Large intestine (tissue), 3 donors: ENCODE data around the gene CDK15. TPM values are rescaled to one million over a fixed set of nuclear protein-coding genes. Genes with fewer than 3 reads are reported as not detected.

Source experiments
- DNase-seq, 2 donors: peaks; one replicate each; pipeline versions ENCODE4 v3.0.0 to v3.0.0-alpha.2; 2013
- H3K27ac ChIP-seq: one replicate; pipeline ENCODE4 v1.5.1; 2013; ENCODE audit warnings: low read length
- H3K27me3 ChIP-seq: 2 replicates; pipeline ENCODE4 v1.6.1; 2013; ENCODE audit warnings: low read length; ENCODE audit not compliant: control insufficient read depth, insufficient read depth
- H3K36me3 ChIP-seq: 2 replicates; pipeline ENCODE4 v1.6.1; 2013; ENCODE audit warnings: low read length; ENCODE audit not compliant: control insufficient read depth, insufficient read depth
- H3K4me1 ChIP-seq: one replicate; pipeline ENCODE4 v1.6.1; 2013; ENCODE audit warnings: low read length; ENCODE audit not compliant: control insufficient read depth, insufficient read depth
- H3K4me3 ChIP-seq: one replicate; pipeline ENCODE4 v1.5.1; 2013; ENCODE audit warnings: low read length
- H3K9me3 ChIP-seq: one replicate; pipeline ENCODE4 v1.6.1; 2013; ENCODE audit warnings: mild to moderate bottlenecking, low read depth, low read length, moderate library complexity; ENCODE audit not compliant: control insufficient read depth
- WGBS: methylation state at CpG from one replicate; pipeline ENCODE4 v1.1.5; 2013; ENCODE audit warnings: low lambda C conversion rate; ENCODE audit not compliant: insufficient coverage; 5-methylcytosine and 5-hydroxymethylcytosine counted together
- polyA plus RNA-seq: library from polyadenylated mRNA; unstranded; fragments of 120-200 nt; gene quantifications from one replicate; pipeline ENCODE4 v1.2.1, GENCODE V29; 2013

Gene CDK15
- polyA plus RNA-seq, 1 donor = 0.24 TPM

DNA sequence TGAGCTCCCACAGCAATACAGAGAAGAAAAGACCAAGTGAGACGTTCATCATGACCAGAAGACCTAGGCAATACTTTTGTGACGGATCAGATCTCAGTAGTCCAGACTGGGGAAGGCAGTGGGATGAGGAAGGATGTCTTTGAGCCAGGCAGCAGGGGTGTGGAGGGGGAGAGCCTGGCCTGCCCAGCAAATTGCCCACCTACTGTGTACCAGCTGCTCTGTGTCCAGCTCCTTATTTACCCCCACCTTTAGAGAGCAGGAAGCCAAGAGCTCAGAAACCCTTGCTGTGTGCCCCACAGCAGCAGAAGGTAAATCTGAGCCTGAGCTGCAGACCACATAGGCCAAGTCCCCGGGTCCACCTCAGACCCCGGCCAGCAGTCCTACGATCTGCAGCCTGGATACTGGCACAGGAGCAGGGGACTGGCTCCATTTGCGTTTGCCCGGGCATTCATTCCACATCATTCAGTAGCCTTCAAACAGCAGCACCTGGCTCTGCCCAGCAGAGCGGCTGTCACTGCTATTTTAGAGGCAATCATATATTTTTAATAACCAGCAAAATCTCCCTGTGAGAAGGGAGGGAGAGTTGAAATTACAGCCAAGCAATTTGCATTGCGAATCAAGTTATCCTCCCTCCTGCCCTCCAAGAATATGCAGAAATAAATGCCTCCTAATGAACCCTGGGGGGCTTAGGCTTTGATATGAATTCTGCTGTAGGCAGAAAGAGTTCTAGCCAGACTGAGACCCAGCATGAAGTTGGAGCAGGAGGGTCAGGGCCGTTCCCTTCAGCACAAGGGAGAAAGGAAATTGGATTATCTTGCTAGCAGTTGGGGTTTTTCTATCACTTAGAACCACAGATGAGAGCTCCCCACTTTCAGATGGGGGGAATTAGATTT, 117.3 kb downstream of the CDK15 start:
- no peaks in the 10 kb centered on the region for H3K9me3 ChIP-seq
- H3K27ac ChIP-seq = no peak overlapping the region
- H3K36me3 ChIP-seq = no peaks in the 10 kb centered on the region
- no peak for DNase-seq
- no peak overlapping the region for H3K4me3 ChIP-seq
- WGBS = no CpG with 5 or more reads among the region's 10 CpGs
- H3K27me3 ChIP-seq = no peaks in the 10 kb centered on the region
- H3K4me1 ChIP-seq = peaks cover 9% of the 10 kb centered on the region

- no peak overlapping the region for H3K4me3 ChIP-seq
- H3K9me3 ChIP-seq = no peaks in the 10 kb centered on the region
- DNase-seq = peak in 1 of 2 donors; percentile 42
- H3K27me3 ChIP-seq = no peaks in the 10 kb centered on the region
- H3K4me1 ChIP-seq = peaks cover 4% of the 10 kb centered on the region
- H3K36me3 ChIP-seq = no peaks in the 10 kb centered on the region
- H3K27ac ChIP-seq = no peak overlapping the region
- WGBS = no CpG with 5 or more reads among the region's 5 CpGs
Measured at GRCh38 chr2:201924453-201924852, 118.1 kb downstream of the CDK15 start.

GRCh38 chr2:201925056-201925455, 118.7 kb downstream of the CDK15 start:
- no peaks in the 10 kb centered on the region for H3K36me3 ChIP-seq
- H3K9me3 ChIP-seq = no peaks in the 10 kb centered on the region
- no peaks in the 10 kb centered on the region for H3K4me1 ChIP-seq
- H3K27ac ChIP-seq = no peak overlapping the region
- no peaks in the 10 kb centered on the region for H3K27me3 ChIP-seq
- 90% methylated on average over 3 of the region's 5 CpGs for whole genome bisulfite sequencing
- H3K4me3 ChIP-seq = no peak overlapping the region
- no peak for DNase-seq

- Histone ChIP-seq H3K9me3 (no peaks in the 10 kb centered on the region), H3K27ac (no peak overlapping the region), H3K36me3 (no peaks in the 10 kb centered on the region), H3K4me1 (no peaks in the 10 kb centered on the region), H3K4me3 (no peak overlapping the region), H3K27me3 (no peaks in the 10 kb centered on the region)
- DNase-seq = no peak
- no CpG with 5 or more reads among the region's 3 CpGs for WGBS
Measured at GRCh38 chr2:201926067-201926466, 119.7 kb downstream of the CDK15 start.

DNA sequence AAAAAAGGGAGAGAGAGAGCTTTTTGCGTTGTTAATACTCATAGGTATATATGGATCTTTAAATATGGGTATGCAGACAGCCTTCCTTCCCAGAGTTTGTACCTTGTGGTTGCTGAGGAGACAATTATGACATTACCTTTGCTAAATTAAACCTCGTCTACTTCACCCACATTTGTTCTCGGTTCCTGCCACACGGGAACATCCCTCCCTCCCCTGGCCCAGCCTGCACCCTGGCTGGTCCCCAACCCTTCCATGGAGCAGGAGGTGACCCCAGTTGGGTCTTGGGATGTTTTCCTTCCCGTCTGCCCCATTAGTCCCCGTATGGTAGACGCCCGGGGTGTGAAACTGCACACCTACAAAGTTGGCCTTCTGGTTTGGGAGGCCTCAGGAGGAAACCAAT, 122.0 kb downstream of the CDK15 start:
- WGBS = 93% methylated on average over 3 of the region's 8 CpGs
- no peaks in the 10 kb centered on the region for H3K27me3 ChIP-seq
- H3K36me3 ChIP-seq = no peaks in the 10 kb centered on the region
- H3K27ac ChIP-seq = no peak overlapping the region
- H3K4me1 ChIP-seq = no peaks in the 10 kb centered on the region
- no peak for DNase-seq
- H3K4me3 ChIP-seq = no peak overlapping the region
- no peaks in the 10 kb centered on the region for H3K9me3 ChIP-seq

GRCh38 chr2:201929281-201930026, 123.1 kb downstream of the CDK15 start:
- WGBS = no CpG with 5 or more reads among the region's 3 CpGs
- Histone ChIP-seq H3K9me3 (peaks cover 4% of the 10 kb centered on the region), H3K36me3 (no peaks in the 10 kb centered on the region), H3K27me3 (no peaks in the 10 kb centered on the region), H3K4me1 (no peaks in the 10 kb centered on the region), H3K4me3 (no peak overlapping the region), H3K27ac (no peak overlapping the region)
- no peak for DNase-seq

- Histone ChIP-seq H3K9me3 (peaks cover 4% of the 10 kb centered on the region), H3K27ac (no peak overlapping the region), H3K36me3 (no peaks in the 10 kb centered on the region), H3K27me3 (no peaks in the 10 kb centered on the region), H3K4me1 (no peaks in the 10 kb centered on the region), H3K4me3 (no peak overlapping the region)
- no peak for DNase-seq
- 60% methylated on average over 1 of the region's 4 CpGs for WGBS
Measured at GRCh38 chr2:201930043-201930442, 123.7 kb downstream of the CDK15 start.

DNA sequence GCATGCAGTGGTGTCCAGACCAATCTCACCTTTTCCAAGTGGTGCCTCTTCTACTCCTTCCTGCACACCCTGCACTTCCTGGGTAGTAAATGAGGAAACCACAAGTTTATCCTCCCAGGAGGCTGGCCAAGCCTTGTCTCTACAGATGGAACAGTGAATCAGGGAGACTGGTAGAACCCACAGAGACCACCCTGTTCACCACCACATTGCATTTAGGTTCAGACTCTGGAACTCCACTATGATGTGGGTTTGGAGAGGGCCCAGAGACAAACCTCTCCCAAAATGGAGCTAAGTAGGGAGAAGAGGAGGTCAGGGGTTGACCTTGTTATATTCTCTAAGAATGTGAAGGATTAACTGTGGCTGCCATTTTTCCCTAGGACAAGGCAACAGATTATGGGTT, 124.5 kb downstream of the CDK15 start:
- Histone ChIP-seq H3K36me3 (no peaks in the 10 kb centered on the region), H3K27me3 (no peaks in the 10 kb centered on the region), H3K4me3 (no peak overlapping the region), H3K4me1 (peaks cover under 1% of the 10 kb centered on the region), H3K27ac (no peak overlapping the region), H3K9me3 (peaks cover 4% of the 10 kb centered on the region)
- no peak for DNase-seq

DNA sequence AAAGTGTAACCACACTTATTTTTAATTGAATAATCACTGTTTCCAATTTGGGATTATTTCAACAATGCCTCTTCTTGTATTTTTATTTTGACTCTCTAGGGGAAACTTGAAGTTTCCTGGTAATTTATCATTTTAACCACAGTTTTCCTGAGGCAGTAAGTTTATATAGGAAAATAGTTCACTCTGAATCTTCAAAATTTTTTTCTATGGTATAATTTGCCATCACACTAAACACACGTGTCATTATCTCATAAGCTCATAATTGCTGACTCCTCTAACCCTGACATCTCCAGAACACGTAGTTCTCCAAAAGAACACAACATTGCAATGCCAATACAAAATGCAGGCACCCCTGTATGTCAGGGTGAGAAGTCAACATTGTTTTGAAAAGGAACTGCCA, 125.1 kb downstream of the CDK15 start:
- Histone ChIP-seq H3K4me1 (peaks cover 7% of the 10 kb centered on the region), H3K9me3 (peaks cover 4% of the 10 kb centered on the region), H3K4me3 (no peak overlapping the region), H3K27ac (no peak overlapping the region), H3K27me3 (no peaks in the 10 kb centered on the region), H3K36me3 (no peaks in the 10 kb centered on the region)
- WGBS = no CpG with 5 or more reads among the region's 2 CpGs
- no peak for DNase-seq

GRCh38 chr2:201931951-201932350, 125.6 kb downstream of the CDK15 start:
- H3K4me1 ChIP-seq = peaks cover 9% of the 10 kb centered on the region
- no peak overlapping the region for H3K27ac ChIP-seq
- no CpG with 5 or more reads among the region's 7 CpGs for WGBS
- no peak overlapping the region for H3K4me3 ChIP-seq
- no peaks in the 10 kb centered on the region for H3K36me3 ChIP-seq
- H3K27me3 ChIP-seq = no peaks in the 10 kb centered on the region
- DNase-seq = no peak
- peaks cover 4% of the 10 kb centered on the region for H3K9me3 ChIP-seq
